K562 (cell line): ENCODE results near the gene MEIKIN. TPM values are rescaled to one million over a fixed set of nuclear protein-coding genes. Genes with fewer than 3 reads are reported as not detected.

Experiments
- DDX20 ChIP-seq: fragments of 450-650 bp; IDR thresholded peaks from 2 replicates; pipeline ENCODE4 v1.6.1; 2016; ENCODE audit warnings: missing genetic modification characterization, low read depth, mild to moderate bottlenecking, missing compliant biosample characterization, moderate library complexity
- MTA2 ChIP-seq: fragments of 450-650 bp; IDR thresholded peaks from 2 replicates; pipeline ENCODE4 v1.6.1; 2016; ENCODE audit warnings: low read depth
- polyA plus RNA-seq, 8 experiments: library from polyadenylated mRNA; depleted of rRNA in 4 of 8; stranded (reverse) in 5 of 8; unstranded in 3 of 8; fragments of >200 nt; fragmentation: Nextera tagmentation in 2 of 8; fragmentation: Illumina TruSeq in 1 of 8; extraction: Ambion mirVana in 2 of 8; extraction: Trizol in 1 of 8; gene quantifications; 2 replicates each; pipeline versions ENCODE4 v1.2.1 to v1.2.3, GENCODE V29; 2011 to 2014; ENCODE audit warnings: inconsistent platforms in 1 of 8, missing spikeins in 1 of 8
- total RNA-seq, 7 experiments: library from RNA; depleted of rRNA in 6 of 7; stranded (reverse); fragments of >200 nt in 6 of 7; fragmentation: Illumina TruSeq in 2 of 7; extraction: Trizol in 2 of 7; gene quantifications; 2 replicates each; pipeline versions ENCODE4 v1.2.1 to v1.2.3, GENCODE V29; 2011 to 2021; ENCODE audit warnings: low replicate concordance in 1 of 7
- TF ChIP-seq, protein P1 (sequence below), 2 experiments: fragments of 450-650 bp in 1 of 2; sonication (generic) in 1 of 2; formaldehyde crosslinking in 1 of 2; IDR thresholded peaks; 2 replicates each; pipeline versions ENCODE4 v1.7.1 to v1.9.0; 2016 to 2022; ENCODE audit warnings: inconsistent platforms in 1 of 2, mild to moderate bottlenecking in 1 of 2, missing genetic modification reagents in 1 of 2
- TF ChIP-seq, protein P2 (sequence below), 2 experiments: fragments of 150-350 bp in 1 of 2; IDR thresholded peaks; 2 replicates each; pipeline ENCODE4 v1.6.1; 2012 to 2016; ENCODE audit warnings: low read depth in 2 of 2, low read length in 2 of 2, mild to moderate bottlenecking in 1 of 2, moderate library complexity in 1 of 2
- TF ChIP-seq, protein P3 (sequence below): fragments of 250-450 bp; sonication (Bioruptor Pico); IDR thresholded peaks from 2 replicates; pipeline ENCODE4 v1.8.0; 2021; ENCODE audit warnings: mild to moderate bottlenecking, moderate library complexity
- TF ChIP-seq, protein P4 (sequence below): conservative IDR thresholded peaks from 2 replicates; pipeline ENCODE4 v1.6.1; 2011; ENCODE audit warnings: low read depth, mild to moderate bottlenecking, low read length; ENCODE audit not compliant: control insufficient read depth

The MEIKIN gene
- total and polyA plus RNA-seq, 9 of the 15 experiments (the other 6 are each of a cell fraction or from before 2014, with no cell fraction given): 0.18 TPM; not detected in 8

DNA sequence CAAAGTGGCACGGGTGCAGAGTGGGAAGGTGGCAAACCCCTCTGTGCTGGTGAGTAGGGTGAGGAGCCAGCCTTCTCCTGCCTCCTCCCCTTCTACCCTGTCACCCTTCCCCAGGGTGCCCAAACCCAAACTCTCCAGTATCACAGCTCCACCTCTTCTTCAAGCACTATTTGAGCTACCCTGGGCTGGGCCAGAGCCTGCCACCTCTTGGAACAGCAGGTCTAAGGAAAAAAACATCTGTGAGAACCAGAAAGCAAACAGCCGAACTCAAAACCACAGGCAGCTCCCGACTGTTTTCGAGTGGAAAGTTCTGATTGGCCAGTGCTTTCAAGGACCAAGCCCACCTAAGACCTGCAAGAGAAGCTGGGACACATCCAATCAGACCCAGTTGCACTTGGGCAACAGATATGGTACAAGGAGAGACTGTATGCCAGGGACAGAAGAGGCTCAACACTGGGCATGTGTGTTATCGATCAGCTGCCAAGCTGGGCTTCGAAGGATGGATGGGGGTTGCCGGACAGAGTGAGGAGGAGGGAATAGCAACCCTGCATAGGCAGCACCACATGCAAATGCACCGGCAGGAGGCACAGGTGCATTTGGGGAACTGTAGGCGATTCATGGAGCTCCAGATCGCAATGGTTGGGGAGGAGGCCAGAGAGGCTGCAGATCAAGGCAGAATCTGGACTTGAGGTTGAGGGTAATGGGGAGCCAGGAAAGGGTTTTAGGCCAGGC is 46.3 kb upstream of the MEIKIN start (continued):
- TF ChIP-seq, protein P1, sequence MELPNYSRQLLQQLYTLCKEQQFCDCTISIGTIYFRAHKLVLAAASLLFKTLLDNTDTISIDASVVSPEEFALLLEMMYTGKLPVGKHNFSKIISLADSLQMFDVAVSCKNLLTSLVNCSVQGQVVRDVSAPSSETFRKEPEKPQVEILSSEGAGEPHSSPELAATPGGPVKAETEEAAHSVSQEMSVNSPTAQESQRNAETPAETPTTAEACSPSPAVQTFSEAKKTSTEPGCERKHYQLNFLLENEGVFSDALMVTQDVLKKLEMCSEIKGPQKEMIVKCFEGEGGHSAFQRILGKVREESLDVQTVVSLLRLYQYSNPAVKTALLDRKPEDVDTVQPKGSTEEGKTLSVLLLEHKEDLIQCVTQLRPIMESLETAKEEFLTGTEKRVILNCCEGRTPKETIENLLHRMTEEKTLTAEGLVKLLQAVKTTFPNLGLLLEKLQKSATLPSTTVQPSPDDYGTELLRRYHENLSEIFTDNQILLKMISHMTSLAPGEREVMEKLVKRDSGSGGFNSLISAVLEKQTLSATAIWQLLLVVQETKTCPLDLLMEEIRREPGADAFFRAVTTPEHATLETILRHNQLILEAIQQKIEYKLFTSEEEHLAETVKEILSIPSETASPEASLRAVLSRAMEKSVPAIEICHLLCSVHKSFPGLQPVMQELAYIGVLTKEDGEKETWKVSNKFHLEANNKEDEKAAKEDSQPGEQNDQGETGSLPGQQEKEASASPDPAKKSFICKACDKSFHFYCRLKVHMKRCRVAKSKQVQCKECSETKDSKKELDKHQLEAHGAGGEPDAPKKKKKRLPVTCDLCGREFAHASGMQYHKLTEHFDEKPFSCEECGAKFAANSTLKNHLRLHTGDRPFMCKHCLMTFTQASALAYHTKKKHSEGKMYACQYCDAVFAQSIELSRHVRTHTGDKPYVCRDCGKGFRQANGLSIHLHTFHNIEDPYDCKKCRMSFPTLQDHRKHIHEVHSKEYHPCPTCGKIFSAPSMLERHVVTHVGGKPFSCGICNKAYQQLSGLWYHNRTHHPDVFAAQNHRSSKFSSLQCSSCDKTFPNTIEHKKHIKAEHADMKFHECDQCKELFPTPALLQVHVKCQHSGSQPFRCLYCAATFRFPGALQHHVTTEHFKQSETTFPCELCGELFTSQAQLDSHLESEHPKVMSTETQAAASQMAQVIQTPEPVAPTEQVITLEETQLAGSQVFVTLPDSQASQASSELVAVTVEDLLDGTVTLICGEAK (IDR thresholded peaks at IDR 0.05): no peak
- TF ChIP-seq, protein P1 (CRISPR knock-in tag; IDR thresholded peaks at IDR 0.05): no peak
- TF ChIP-seq DDX20 (tag) (no peak), MTA2 (no peak)
- TF ChIP-seq, protein P2, sequence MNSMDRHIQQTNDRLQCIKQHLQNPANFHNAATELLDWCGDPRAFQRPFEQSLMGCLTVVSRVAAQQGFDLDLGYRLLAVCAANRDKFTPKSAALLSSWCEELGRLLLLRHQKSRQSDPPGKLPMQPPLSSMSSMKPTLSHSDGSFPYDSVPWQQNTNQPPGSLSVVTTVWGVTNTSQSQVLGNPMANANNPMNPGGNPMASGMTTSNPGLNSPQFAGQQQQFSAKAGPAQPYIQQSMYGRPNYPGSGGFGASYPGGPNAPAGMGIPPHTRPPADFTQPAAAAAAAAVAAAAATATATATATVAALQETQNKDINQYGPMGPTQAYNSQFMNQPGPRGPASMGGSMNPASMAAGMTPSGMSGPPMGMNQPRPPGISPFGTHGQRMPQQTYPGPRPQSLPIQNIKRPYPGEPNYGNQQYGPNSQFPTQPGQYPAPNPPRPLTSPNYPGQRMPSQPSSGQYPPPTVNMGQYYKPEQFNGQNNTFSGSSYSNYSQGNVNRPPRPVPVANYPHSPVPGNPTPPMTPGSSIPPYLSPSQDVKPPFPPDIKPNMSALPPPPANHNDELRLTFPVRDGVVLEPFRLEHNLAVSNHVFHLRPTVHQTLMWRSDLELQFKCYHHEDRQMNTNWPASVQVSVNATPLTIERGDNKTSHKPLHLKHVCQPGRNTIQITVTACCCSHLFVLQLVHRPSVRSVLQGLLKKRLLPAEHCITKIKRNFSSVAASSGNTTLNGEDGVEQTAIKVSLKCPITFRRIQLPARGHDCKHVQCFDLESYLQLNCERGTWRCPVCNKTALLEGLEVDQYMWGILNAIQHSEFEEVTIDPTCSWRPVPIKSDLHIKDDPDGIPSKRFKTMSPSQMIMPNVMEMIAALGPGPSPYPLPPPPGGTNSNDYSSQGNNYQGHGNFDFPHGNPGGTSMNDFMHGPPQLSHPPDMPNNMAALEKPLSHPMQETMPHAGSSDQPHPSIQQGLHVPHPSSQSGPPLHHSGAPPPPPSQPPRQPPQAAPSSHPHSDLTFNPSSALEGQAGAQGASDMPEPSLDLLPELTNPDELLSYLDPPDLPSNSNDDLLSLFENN (IDR thresholded peaks at IDR 0.05; ENCODE audit: low read depth in 2 of 2, low read length in 2 of 2): no peak
- TF ChIP-seq, protein P3, sequence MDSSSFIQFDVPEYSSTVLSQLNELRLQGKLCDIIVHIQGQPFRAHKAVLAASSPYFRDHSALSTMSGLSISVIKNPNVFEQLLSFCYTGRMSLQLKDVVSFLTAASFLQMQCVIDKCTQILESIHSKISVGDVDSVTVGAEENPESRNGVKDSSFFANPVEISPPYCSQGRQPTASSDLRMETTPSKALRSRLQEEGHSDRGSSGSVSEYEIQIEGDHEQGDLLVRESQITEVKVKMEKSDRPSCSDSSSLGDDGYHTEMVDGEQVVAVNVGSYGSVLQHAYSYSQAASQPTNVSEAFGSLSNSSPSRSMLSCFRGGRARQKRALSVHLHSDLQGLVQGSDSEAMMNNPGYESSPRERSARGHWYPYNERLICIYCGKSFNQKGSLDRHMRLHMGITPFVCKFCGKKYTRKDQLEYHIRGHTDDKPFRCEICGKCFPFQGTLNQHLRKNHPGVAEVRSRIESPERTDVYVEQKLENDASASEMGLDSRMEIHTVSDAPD (CRISPR knock-in tag): no peak
- TF ChIP-seq, protein P4, sequence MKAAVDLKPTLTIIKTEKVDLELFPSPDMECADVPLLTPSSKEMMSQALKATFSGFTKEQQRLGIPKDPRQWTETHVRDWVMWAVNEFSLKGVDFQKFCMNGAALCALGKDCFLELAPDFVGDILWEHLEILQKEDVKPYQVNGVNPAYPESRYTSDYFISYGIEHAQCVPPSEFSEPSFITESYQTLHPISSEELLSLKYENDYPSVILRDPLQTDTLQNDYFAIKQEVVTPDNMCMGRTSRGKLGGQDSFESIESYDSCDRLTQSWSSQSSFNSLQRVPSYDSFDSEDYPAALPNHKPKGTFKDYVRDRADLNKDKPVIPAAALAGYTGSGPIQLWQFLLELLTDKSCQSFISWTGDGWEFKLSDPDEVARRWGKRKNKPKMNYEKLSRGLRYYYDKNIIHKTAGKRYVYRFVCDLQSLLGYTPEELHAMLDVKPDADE: no peak
